Nucleus accumbens (tissue), 56 donors: Measurements from ENCODE around the gene SLC13A3.

Experiments used
- DNase-seq, 56 donors: peaks; one replicate each; lab custom pipeline; 2025; lab: John Stamatoyannopoulos, UW

The SLC13A3 gene

GRCh38 chr20:46546298-46546697, 105.0 kb downstream of the SLC13A3 start:
- no peak for DNase-seq

- no peak for DNase-seq
These were observed 105.5 kb downstream of the SLC13A3 start for GRCh38 chr20:46545827-46546138.

DNA sequence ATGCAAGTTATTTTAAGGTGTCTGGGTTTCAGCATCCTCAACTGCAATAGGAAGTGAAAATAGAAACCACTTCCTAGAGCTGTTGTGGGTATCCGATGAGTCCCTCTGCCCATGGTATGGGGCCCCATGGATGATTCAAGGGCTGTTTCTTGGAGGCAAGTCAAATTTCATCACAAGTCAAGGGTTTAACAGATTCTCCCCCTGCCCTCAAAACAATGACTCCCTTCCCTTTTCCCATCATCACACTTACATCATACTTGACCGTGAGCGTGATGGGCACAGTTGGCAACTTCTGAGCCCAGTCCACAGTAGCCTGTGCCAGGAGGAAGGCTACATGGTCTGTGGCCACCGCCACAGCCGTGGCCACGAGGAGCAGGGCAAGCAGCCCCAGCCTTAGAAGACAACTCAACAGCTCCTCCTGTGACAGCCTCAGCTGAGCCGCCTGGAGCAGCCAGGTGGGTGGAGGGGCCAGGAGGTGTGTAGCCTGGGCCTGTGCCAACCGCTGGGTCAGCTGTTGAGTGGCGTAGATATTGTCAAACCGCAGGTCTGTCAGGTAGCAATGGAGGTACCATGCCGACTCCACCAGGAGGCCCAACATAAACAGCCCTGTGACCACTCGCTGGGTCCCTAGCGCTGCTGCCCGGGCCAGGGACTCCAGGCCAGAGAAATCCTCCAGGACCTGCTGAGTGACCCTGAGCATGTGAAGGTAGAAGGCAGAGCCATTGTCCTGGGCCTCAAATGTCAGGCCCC, 106.0 kb downstream of the SLC13A3 start:
- peak in 3 of 56 donors; percentile 6 to 50 (median 14) for DNase-seq

DNA sequence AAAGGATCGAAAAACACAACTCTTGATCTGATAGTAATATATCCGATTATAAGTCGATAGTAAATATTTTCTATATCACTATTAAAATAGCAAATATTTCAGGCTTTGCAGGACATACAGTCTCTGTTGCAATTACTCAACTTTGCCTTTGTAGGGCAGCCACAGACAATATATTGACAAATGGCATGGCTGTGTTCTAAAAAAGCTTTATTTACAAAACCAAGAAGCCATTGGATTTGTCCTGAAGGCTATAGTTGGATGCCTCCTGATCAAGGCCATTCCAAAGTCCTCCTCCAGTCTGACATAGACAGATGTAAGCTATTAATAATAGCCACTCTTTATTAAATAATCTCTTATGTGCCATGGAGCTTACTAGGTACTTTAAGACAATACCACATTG, 106.7 kb downstream of the SLC13A3 start:
- no peak for DNase-seq

GRCh38 chr20:46543959-46544358, 107.3 kb downstream of the SLC13A3 start:
- DNase-seq = no peak

GRCh38 chr20:46543033-46543432, 108.2 kb downstream of the SLC13A3 start:
- no peak for DNase-seq

- no peak for DNase-seq
These were observed 109.9 kb downstream of the SLC13A3 start for GRCh38 chr20:46541229-46541935.

GRCh38 chr20:46539113-46539512, 112.1 kb downstream of the SLC13A3 start:
- no peak for DNase-seq

DNA sequence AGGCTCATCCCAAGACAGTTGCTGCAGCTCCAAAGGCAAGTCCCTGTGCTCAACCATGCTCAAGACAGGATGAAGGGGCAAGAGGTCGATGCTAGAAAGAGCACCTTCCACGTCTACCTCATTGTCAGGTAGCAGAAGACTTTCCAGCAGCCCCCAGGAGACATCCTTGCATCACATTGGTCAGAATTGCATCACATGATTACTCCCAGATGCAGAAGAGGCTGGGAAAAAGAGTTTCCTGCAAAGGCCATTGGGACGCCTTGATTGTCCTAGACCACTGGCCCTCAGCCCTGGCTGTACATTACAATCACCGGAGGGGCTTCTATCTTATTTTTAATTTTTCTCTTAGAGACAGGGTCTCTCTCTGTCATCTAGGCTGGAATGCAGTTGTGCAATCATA, 120.6 kb downstream of the SLC13A3 start:
- DNase-seq = no peak

DNA sequence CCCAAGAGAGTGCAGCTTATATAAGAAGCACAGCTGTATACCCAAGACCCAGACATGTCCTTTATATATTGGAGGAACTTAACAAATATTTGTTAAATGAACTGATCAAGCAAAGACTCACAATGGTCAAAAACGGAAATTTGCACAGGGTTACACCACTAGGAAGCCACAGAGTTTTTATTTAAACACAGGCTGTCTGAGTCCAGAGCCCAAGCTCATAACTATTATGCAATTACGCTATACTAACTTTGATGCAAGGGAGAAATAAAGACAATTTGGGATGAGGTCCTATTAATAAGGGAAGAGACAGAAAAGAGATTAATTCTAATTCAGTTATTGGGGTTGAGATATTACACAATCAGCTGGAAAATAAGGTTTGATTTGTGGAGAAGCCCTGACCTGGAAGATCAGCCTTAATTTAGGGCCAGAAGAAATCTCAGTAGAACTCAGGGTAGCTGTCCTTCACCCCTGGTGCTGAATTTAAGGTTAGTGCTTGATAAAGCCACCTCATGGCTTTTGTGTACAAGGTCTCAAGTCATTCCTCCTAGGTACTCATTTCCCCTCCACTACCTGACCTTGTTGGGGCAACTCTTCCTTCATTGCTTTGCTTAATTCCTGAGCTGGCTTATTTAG, 127.4 kb downstream of the SLC13A3 start:
- DNase-seq = no peak

DNA sequence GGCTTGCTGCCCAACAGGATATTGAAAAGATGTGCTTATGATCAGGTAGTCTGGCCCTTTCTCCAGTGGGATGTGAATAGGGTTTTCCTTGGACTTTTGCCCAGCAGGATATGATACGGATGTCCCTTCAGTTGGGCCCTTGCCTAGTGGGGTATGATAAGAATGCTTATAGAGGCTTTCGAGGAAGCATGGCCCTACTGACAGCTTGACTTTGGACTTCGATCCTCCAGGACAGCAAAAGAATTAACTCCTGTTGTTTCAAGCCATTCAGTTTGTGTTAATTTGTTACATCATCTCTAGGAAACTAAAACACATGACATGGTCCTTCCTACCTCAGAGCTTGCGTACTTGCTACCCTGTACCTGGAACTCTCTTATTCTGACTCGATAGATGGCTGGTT, 128.2 kb downstream of the SLC13A3 start:
- no peak for DNase-seq

- peak in 42 of 56 donors; percentile 3 to 70 (median 15) for DNase-seq
These were observed 130.2 kb downstream of the SLC13A3 start for GRCh38 chr20:46520976-46521579.

DNA sequence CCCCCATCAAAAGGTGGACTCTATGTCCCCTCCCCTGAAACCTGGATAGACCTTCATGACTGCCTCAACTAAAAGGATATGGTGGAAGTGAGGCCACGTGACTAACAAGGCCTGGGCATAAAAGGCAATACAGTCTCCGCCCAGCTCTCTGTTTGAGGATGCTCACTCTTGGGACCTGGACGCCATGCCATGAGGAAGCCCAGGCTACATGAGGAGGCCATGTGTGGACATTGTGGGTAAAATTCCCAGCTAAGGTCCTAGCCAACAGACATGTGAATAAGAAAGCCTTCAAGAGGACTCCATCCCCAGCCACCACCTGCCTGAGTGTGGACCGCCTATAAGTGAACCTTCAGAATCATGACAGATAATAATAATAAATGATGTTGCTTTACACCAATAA, 130.7 kb downstream of the SLC13A3 start:
- no peak for DNase-seq

GRCh38 chr20:46519471-46520068, 131.7 kb downstream of the SLC13A3 start:
- no peak for DNase-seq

- peak in 52 of 56 donors; percentile 10 to 86 (median 49) for DNase-seq
These were observed 138.1 kb downstream of the SLC13A3 start, which contains the start of gene ZNF334 for GRCh38 chr20:46512943-46513844. TSS of gene ZNF334 (minus strand) at chr20:46513559. CDS start at chr20:46512102, 1,457 bp downstream.

GRCh38 chr20:46509523-46509922, 141.7 kb downstream of the SLC13A3 start:
- DNase-seq = no peak
